VCaP (cell line): ENCODE measurements around the gene CHRNA3.

ENCODE experiments used
- H3K27ac ChIP-seq: fragments of 450-650 bp; 2 replicates; pipeline ENCODE4 v1.5.1; 2017
- CTCF ChIP-seq: fragments of 450-650 bp; conservative IDR thresholded peaks from 2 replicates; pipeline ENCODE4 v1.5.1; 2017; ENCODE audit warnings: mild to moderate bottlenecking, moderate library complexity

The CHRNA3 gene

GRCh38 chr15:78599189-78599588 lies 21.6 kb downstream of the CHRNA3 start:
- no peak for TF ChIP-seq CTCF
- no peak overlapping the region for H3K27ac ChIP-seq

- no peak overlapping the region for H3K27ac ChIP-seq
These were observed 22.4 kb downstream of the CHRNA3 start for GRCh38 chr15:78598348-78598747.

DNA sequence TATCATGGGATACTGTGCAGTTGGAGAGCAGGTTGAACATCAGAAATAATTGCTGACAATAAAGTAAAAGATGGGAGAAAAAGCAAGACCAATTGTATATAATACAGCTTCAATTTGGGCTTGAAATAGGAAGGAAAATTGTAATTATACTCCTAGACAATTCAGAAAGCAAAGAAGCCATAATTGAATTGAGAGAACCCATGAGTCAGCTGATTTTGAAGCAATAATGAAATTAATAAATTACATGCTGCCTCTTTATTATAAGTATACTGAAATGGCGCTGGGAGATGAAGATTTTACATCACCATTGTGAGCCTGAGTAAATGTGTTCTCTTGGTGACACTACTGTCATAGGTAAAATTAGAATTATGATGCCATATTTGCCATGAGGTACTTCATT lies 23.2 kb downstream of the CHRNA3 start:
- TF ChIP-seq CTCF = no peak
- no peak overlapping the region for H3K27ac ChIP-seq

More at GRCh38 chr15:78598348-78598747, 22.4 kb downstream of the CHRNA3 start:
- no peak for TF ChIP-seq CTCF

- H3K27ac ChIP-seq = no peak overlapping the region
- TF ChIP-seq CTCF = no peak
These were observed 45.9 kb downstream of the CHRNA3 start for GRCh38 chr15:78574944-78575343.

GRCh38 chr15:78573416-78573815 lies 47.4 kb downstream of the CHRNA3 start:
- no peak for TF ChIP-seq CTCF
- no peak overlapping the region for H3K27ac ChIP-seq

- no peak for TF ChIP-seq CTCF
These were observed 49.4 kb downstream of the CHRNA3 start for GRCh38 chr15:78571382-78571781.

DNA sequence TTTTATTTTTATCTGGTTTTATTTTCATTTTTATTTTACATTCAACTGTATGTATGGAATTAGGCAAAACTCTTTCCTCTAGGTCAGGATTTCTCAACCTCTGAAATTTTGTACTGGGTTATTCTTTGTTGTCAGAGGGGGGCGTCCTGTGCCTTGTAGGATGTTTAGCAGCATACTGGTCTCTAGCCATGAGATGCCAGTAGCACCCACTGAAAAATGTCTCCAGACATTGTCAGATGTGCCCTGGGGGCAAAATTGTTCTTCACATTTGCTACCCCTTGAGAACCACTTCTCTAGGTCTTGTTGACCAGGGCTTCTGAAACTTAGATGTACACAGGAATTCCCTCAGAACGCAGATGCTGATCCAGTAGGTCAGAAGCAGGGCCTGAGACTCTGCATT lies 50.1 kb downstream of the CHRNA3 start:
- H3K27ac ChIP-seq = no peak overlapping the region

More at GRCh38 chr15:78571382-78571781, 49.4 kb downstream of the CHRNA3 start:
- no peak overlapping the region for H3K27ac ChIP-seq

More for the DNA sequence above, 50.1 kb downstream of the CHRNA3 start:
- TF ChIP-seq CTCF = no peak
